Measurements from ENCODE around the gene TMEM14A. TPM values are rescaled to one million over a fixed set of nuclear protein-coding genes. Genes with fewer than 3 reads are reported as not detected.
A peak's percentile ranks its signal among the peaks of the same experiment; 100 is the strongest.

The TMEM14A gene
- total RNA-seq, result 10 to 100 TPM; 20.7 to 41.2 (median 33.3) TPM
- long read RNA-seq, transcript TMEM14A-201 (5 exons, 992 nt), result major isoform, 31 of 34 reads
- long read RNA-seq, partial matches to known transcripts, result 0 of 34 reads
- long read RNA-seq, other reads (novel, unspliced or antisense), result 3 of 34 reads

DNA sequence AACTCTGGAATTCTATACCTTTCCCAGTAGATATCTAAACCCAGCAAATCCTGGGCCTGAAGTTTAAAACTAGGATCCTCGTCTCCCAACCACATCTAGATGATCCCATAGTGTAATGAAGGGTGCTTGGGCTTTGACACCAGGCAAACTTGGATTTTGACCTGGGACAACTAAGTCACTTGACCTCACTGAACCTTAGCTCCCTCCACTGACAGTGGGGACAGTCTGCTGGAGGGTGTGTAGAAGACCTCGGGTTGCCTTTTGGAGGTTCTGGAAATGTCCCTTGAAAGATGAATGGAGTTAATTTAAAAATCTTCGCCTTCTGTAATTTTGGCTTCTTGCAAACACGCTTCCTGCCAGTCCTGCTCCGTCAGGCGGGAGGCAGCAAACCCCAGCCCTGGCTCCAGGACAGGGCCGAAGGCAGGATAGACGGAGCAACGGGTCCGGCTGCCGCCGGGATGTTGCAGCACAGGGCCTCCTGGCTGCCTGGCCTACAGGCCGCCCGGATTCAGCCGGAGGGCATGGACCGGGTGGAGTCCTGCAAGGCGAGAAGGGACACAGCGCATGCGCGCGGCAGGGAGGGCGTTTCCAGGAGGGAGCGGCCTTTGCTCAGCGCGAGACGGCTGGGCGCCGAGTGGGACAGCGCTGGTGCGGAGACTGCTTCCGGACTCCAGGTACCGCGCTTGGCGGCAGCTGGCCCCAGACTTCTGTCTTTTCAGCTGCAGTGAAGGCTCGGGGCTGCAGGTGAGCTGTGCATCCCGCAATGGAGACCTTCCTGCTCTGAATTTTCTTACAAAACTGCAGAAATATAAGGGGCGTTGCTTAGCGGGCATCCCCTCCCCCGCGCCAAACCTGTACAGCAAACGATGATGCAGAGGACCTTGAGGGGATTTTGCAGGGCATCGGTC lies at the start of gene TMEM14A:
TMEM14A (plus strand) TSS at position 612 of the 908 bp plus-strand sequence. CDS start 5,990 bp downstream, outside the sequence.
- H3K4me3 ChIP-seq, result peak within 1 kb of the TSS; percentile 64 to 70 (median 65)
- WGBS (ENCODE audit: insufficient coverage, low coverage, low lambda C conversion rate, missing lambda C conversion rate), result 2% methylated on average over 20 of the region's 42 CpGs
- peaks cover 0 to 45% (median 16%) of the 10 kb centered on the region in 4 donors for H3K4me1 ChIP-seq
- peaks cover 0 to 5% (median 0%) of the 10 kb centered on the region in 4 donors for H3K36me3 ChIP-seq
- TF ChIP-seq CTCF (IDR thresholded peaks at IDR 0.05) (no peak), POLR2A (IDR thresholded peaks at IDR 0.05) (peak; percentile 93)
- ATAC-seq, result peak; percentile 94 to 98 (median 97)
- no peaks in the 10 kb centered on the region for H3K9me3 ChIP-seq
- intact Hi-C loops (cut with DNase I), result no loop called here
- no peaks in the 10 kb centered on the region for H3K27me3 ChIP-seq
- DNase-seq, result peak; percentile 97 to 98 (median 98)
- peak within 1 kb of the TSS; percentile 52 to 77 (median 56) for H3K27ac ChIP-seq

DNA sequence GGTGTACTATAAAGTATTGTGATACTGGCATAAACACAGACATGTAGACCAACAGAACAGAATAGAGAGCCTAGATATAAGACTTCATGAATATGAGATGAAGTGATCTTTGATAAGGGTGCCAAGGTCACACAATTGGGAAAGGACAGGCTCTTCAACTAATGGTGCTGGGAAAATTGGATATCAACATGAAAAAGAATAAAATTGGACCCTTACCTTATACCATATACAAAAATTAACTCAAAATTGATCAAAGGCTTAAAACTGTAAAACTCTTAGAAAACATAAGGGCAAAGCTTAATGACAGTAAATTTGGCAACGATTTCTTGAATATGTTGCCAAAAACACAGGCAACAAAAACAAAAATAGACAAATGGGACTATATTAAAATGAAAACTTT lies 49.3 kb upstream of the TMEM14A start:
- ATAC-seq (no peak), DNase-seq (no peak)
- TF ChIP-seq POLR2A (IDR thresholded peaks at IDR 0.05) (no peak), CTCF (IDR thresholded peaks at IDR 0.05) (no peak)
- no peaks in the 10 kb centered on the region for H3K27me3 ChIP-seq
- intact Hi-C loops (cut with DNase I), result no loop called here
- no peaks in the 10 kb centered on the region for H3K36me3 ChIP-seq
- peaks cover 0 to 12% (median 0%) of the 10 kb centered on the region in 4 donors for H3K4me1 ChIP-seq
- WGBS (ENCODE audit: insufficient coverage, low coverage, low lambda C conversion rate, missing lambda C conversion rate), result 50% methylated on average over 1 of the region's 1 CpG
- H3K9me3 ChIP-seq, result no peaks in the 10 kb centered on the region
- H3K4me3 ChIP-seq, result no peak overlapping the region
- no peak overlapping the region for H3K27ac ChIP-seq

GRCh38 chr6:52622810-52623209 lies 48.1 kb upstream of the TMEM14A start:
- TF ChIP-seq POLR2A (IDR thresholded peaks at IDR 0.05) (no peak), CTCF (IDR thresholded peaks at IDR 0.05) (no peak)
- no peaks in the 10 kb centered on the region for H3K27me3 ChIP-seq
- H3K9me3 ChIP-seq, result no peaks in the 10 kb centered on the region
- H3K27ac ChIP-seq, result no peak overlapping the region
- DNase-seq (no peak), ATAC-seq (no peak)
- H3K4me3 ChIP-seq, result no peak overlapping the region
- no peaks in the 10 kb centered on the region for H3K36me3 ChIP-seq
- intact Hi-C loops (cut with DNase I), result no loop called here
- 100% methylated on average over 2 of the region's 2 CpGs for WGBS (ENCODE audit: insufficient coverage, low coverage, low lambda C conversion rate, missing lambda C conversion rate)
- peaks cover 0 to under 1% (median 0%) of the 10 kb centered on the region in 4 donors for H3K4me1 ChIP-seq

- Histone ChIP-seq H3K27ac (no peak overlapping the region), H3K9me3 (no peaks in the 10 kb centered on the region), H3K4me3 (no peak overlapping the region), H3K36me3 (no peaks in the 10 kb centered on the region), H3K27me3 (no peaks in the 10 kb centered on the region), H3K4me1 (peaks cover 0 to 4% (median 0%) of the 10 kb centered on the region in 4 donors)
- DNase-seq (no peak), ATAC-seq (no peak)
- intact Hi-C loops (cut with DNase I), result no loop called here
- TF ChIP-seq CTCF (IDR thresholded peaks at IDR 0.05) (no peak), POLR2A (IDR thresholded peaks at IDR 0.05) (no peak)
- WGBS (ENCODE audit: insufficient coverage, low coverage, low lambda C conversion rate, missing lambda C conversion rate), result 92% methylated on average over 1 of the region's 1 CpG
Observed at GRCh38 chr6:52632011-52632410, 38.9 kb upstream of the TMEM14A start.

Data from right lobe of liver (tissue), 6 donors.